ENCODE results near the gene BAIAP2L2. TPM values are rescaled to one million over a fixed set of nuclear protein-coding genes. Genes with fewer than 3 reads are reported as not detected.
A peak's percentile ranks its signal among the peaks of the same experiment; 100 is the strongest.
"Not testable (repeated sequence)": the region's sequence is repeated elsewhere in the genome, so short reads cannot be mapped to it uniquely, and the experiment has no call there.

BAIAP2L2 gene
- total and polyA plus RNA-seq, 7 donors: 0.23 to 5.1 (median 0.55) TPM; not detected in 1

DNA sequence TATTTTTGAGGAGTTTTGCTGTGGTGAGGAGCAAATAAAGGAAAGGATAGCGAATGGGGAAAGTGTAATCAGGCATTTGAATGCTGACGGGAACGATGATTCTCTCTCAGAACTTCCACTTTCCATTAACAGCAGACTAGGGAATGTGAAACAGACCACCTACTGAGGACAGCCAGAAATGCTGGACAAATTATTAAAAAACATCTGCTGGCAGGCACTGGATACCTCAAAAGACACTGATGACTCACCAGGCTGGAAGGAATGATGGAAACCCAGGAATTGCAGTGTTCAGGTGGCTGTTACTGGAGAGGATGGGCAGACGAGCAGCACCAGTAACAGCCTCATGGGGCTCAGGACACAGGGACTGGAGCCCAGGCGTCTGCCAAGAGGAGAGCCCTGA is 37.8 kb upstream of the BAIAP2L2 start:
- intact Hi-C loops (cut with DNase I): no loop called here
- DNase-seq (no peak), ATAC-seq (no peak)
- peaks cover 0 to 5% of the 10 kb centered on the region in 2 donors for H3K36me3 ChIP-seq (ENCODE audit: insufficient read depth in 1 of 2, low read depth in 1 of 2)
- no peaks in the 10 kb centered on the region for H3K4me1 ChIP-seq
- no peak overlapping the region for H3K27ac ChIP-seq
- no peak overlapping the region for H3K4me3 ChIP-seq
- no peaks in the 10 kb centered on the region for H3K27me3 ChIP-seq (ENCODE audit: insufficient read depth in 3 of 3, low read length in 2 of 3)
- no peaks in the 10 kb centered on the region for H3K9me3 ChIP-seq
- 84 to 89% (median 85%) methylated on average over 5 of the region's 5 CpGs for WGBS, 3 donors
- no peak for TF ChIP-seq CTCF (IDR thresholded peaks at IDR 0.05)

DNA sequence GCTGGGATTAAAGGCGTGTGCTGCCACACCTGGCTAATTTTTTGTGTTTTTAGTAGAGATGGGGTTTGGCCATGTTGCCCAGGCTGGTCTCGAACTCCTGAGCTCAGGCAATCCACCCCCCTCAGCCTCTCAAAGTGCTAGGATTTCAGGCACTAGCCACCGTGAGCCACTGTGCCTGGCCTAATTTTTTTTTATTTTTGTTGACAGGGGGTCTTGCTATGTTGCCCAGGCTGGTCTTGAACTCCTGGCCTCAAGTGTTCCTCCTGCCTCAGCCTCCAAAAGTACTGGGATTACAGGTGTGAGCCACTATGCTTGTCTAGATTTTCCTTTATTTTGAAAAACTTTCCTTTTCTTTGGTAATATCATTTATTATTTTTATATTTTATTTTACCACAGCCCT is 35.7 kb upstream of the BAIAP2L2 start:
- WGBS, 3 donors: 86 to 87% (median 86%) methylated on average over 3 of the region's 3 CpGs
- H3K4me3 ChIP-seq; H3K4me1 ChIP-seq; H3K27ac ChIP-seq; DNase-seq; H3K27me3 ChIP-seq (ENCODE audit: insufficient read depth in 3 of 3, low read length in 2 of 3); intact Hi-C loops (cut with DNase I); H3K9me3 ChIP-seq; ATAC-seq: not testable (repeated sequence)
- H3K36me3 ChIP-seq (ENCODE audit: insufficient read depth in 1 of 2, low read depth in 1 of 2): peaks cover 0 to 16% of the 10 kb centered on the region in 2 donors

DNA sequence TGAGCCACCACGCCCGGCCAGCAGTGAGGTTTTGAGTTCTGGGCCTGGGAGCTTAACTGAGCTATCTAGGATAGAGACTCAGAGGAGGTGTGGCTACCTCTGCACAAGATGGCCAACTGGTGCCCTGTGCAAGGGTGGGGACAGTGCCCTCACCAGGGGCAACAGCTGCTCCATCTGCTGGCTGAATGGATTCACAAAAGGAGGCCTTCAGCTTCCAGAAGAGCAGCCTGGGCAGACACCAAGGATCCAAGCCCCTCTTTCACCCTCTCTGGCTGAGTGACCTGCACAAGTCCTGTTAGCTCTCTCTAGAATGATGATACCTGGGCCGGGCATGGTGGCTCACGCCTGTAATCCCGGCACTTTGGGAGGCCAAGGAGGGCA is 33.5 kb upstream of the BAIAP2L2 start:
- no peak overlapping the region for H3K4me3 ChIP-seq
- peak in 1 of 4 donors; percentile 52 for ATAC-seq
- H3K4me1 ChIP-seq: no peaks in the 10 kb centered on the region
- H3K27me3 ChIP-seq (ENCODE audit: insufficient read depth in 3 of 3, low read length in 2 of 3): no peaks in the 10 kb centered on the region
- H3K27ac ChIP-seq: no peak overlapping the region
- TF ChIP-seq CTCF (IDR thresholded peaks at IDR 0.05): no peak
- H3K36me3 ChIP-seq (ENCODE audit: insufficient read depth in 1 of 2, low read depth in 1 of 2): peaks cover 0 to 27% of the 10 kb centered on the region in 2 donors
- no peak for DNase-seq
- intact Hi-C loops (cut with DNase I): no loop called here
- WGBS, 3 donors: 93 to 97% (median 94%) methylated on average over 5 of the region's 5 CpGs
- no peaks in the 10 kb centered on the region for H3K9me3 ChIP-seq

DNA sequence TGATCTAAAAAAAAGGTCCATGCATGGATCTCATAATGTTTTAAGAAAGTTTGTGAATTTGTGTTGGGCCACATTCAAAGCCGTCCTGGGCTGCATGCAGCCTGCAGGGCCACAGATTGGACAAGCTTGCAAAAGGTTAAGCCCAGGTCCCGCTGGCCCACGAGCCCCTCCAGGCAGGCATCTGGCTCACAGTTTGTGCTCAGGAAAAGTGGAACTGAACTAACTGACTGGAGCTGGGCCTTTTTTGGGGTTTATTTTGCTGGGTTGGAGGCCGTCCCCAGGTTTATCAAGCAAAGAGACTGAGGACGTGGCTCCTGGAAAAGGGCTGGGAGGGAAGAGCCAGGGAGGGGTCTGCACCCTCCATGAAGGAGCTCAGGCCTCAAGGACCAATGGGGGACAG is 32.1 kb upstream of the BAIAP2L2 start:
- ATAC-seq: no peak
- Histone ChIP-seq H3K27me3 (ENCODE audit: insufficient read depth in 3 of 3, low read length in 2 of 3) (no peaks in the 10 kb centered on the region), H3K9me3 (no peaks in the 10 kb centered on the region), H3K4me1 (no peaks in the 10 kb centered on the region), H3K4me3 (no peak overlapping the region), H3K36me3 (ENCODE audit: insufficient read depth in 1 of 2, low read depth in 1 of 2) (peaks cover 0 to 35% of the 10 kb centered on the region in 2 donors), H3K27ac (no peak overlapping the region)
- DNase-seq: no peak
- intact Hi-C loops (cut with DNase I): no loop called here
- WGBS, 3 donors: 87 to 95% (median 91%) methylated on average over 5 of the region's 5 CpGs
- no peak for TF ChIP-seq CTCF (IDR thresholded peaks at IDR 0.05)

DNA sequence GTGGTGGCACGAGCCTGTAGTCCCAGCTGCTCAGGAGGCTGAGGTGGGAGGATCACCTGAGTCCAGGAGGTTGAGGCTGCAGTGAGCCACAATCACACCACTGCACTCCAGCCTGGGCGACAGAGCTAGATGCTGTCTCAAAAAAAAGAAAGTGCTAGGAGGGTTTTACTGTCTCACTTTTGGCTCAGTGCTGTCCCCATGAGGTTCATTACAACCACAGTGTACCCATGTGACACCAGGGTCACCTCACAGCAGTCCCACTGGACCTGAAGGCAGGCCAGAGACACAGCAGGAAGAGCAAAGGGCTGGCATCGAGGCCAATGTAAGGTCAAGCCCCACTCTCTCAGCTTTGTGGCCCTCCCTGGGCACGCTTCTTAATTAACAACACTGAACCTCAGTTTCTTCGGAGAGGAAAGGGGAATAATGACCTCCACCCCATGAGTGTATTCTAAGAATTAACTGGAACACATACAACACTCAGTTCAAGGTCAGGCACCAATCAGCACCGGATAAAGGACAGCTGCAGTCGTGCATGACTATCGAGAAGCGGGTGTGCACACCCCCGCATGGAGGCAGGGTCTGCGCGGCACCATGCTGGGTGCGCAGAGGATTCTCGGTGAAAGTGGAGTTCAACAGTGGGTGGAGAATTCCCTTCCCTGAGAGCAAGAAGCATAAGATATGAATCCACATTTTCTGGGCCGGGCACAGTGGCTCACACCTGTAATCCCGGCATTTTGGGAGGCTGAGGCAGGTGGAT is 30.9 kb upstream of the BAIAP2L2 start:
- DNase-seq (no peak), ATAC-seq (no peak)
- Histone ChIP-seq H3K36me3 (ENCODE audit: insufficient read depth in 1 of 2, low read depth in 1 of 2) (peaks cover 0 to 43% of the 10 kb centered on the region in 2 donors), H3K27ac (no peak overlapping the region), H3K4me1 (no peaks in the 10 kb centered on the region), H3K27me3 (ENCODE audit: insufficient read depth in 3 of 3, low read length in 2 of 3) (no peaks in the 10 kb centered on the region), H3K4me3 (no peak overlapping the region), H3K9me3 (no peaks in the 10 kb centered on the region)
- intact Hi-C loops (cut with DNase I): no loop called here
- no peak for TF ChIP-seq CTCF (IDR thresholded peaks at IDR 0.05)
- WGBS, 3 donors: 85 to 89% (median 87%) methylated on average over 16 of the region's 16 CpGs
